Activated naive CD4-positive, alpha-beta T cell treated with anti-CD3 and anti-CD28 coated beads, Interleukin-2, amount 50 U/mL, for 16 hours (primary cell): Measurements from ENCODE around the gene BCL2.
A peak's percentile ranks its signal among the peaks of the same experiment; 100 is the strongest.

Experiments used
- DNase-seq: peaks from one replicate; pipeline ENCODE4 v3.0.0-alpha.2; 2020

The BCL2 gene

DNA sequence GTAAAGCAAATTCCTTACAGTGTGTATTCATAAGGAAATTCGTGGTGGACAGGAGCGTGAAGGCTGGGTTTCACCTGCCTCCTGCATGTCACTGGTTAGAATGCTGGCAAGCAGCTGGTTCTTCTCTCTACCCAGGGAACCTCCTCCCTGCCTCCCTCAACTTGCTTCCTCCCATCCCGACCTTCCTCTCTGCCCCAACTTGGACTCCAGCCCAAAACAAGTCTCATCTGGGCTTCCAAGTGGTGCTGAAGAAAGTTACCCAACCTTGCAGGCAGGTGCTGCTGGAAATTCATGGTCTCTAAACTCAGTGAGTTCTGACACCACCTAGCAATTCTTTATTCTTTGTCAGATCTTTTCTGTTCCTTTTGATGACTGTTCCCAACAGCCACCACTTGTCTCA, 184.5 kb downstream of the BCL2 start:
- no peak for DNase-seq

DNA sequence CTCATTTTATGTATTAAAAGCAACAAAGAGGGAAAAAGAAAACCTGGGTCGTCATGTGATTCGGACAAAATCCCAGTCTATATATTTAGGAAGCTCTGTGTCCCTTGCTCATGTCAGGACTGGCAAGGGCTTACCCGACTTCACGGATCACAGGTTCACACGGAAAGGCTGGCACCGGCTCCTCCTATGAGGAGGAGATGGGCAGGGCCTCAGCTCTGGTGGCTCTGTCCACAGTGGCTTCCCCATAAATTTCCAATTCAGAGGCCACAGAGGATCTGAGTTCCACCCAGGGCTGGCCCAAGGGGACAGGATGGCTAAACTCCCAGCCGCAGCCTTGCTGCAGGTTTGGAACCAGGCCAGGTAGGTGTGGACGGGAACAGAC, 186.8 kb downstream of the BCL2 start:
- DNase-seq, result no peak

DNA sequence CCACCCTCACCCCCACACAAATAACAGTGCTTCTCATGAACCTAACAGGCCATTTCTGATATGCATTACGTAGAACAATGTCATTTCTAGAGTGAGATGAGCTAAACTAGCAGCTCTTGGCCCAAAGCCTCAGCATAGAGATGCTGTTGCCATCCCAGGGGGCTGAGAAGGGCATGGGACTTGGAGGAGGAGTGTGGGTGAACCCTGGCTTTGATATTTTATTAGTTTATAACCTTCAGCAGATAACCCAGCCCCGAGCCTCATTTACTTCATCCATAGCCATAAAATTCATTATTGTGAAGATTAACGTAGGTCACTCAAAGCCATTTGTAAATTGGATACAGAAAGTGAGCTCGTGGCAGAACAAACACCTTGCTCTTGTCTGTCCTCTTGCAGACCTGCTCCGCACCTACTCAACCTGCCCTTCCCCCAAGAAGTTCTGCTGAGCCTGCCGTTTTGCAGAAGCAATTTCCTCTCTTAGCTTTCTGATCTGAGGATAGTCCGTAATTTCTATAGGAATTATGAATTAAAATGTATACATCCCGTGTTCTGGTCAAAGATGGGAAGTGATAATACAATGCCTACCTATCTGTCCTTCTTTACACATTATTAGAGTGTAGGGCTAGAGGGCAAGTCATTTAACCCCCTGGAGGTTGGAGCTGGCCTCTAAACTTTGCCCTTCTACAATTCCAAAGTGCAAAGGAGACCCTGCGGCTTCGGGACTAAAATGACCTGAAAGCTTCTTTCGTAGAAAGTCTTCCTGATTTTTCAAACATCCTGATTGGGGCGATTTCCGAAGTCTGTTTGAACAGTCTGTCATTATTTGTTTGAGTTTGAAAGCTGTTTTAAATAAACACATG, 187.4 kb downstream of the BCL2 start:
- DNase-seq, result no peak

DNA sequence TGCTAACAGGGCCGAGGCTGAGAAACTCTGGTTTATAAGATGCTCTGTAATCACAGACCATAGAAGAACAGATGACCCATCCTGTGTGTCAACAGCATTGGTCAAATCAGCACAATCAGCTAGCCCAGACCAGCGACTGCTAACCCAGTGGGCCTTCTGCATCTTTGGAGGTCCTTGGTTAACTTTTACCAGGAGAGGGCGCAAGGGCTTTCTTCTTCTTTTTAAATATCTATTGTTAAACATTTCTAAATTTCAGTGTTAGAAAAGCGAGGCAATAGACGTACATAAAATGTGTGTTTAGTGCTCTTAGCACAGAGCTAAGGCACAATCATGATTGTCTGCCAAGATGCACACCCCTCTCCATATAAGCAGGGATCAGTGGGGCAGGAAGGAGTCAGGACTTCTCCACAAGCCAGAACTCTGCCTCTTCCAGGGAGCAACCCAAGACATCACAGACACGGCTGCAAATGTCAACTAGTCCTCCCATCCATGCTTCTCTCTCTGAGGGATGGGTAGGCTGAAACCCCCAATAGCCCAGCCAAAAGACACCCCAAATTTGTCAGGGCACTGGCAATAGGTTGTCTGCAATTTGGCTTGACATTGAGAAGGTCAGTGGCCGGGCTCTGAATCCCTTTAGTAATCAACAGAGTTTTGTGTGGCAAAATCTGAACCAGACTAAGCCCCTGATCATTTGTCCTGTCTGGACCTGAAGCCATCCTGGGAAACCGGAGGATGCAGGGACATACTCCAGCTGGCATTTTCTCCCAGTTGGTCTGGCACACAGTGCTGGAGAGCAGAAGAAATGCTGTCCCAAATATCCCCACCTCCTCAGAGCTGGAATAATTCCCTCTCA, 188.2 kb downstream of the BCL2 start:
- DNase-seq, result peak; percentile 61

DNA sequence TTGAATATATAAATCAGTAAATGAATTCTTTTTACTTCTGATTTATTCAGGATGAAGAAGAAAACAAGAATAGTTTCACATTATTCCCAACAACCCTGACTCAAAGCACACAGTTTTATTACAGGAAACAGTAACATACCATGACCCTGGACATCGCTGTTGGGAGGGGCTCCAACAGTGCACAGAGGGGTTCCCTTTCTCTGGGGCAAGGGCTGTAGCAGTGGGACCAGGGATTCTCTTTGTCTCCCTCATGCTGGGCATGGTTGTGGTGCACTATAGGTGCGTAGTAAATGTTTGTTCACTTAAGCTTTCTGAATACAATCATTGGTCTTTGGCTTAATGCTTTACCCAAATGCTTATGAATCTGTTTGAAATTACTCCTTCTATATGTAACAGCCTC, 189.4 kb downstream of the BCL2 start:
- no peak for DNase-seq

DNA sequence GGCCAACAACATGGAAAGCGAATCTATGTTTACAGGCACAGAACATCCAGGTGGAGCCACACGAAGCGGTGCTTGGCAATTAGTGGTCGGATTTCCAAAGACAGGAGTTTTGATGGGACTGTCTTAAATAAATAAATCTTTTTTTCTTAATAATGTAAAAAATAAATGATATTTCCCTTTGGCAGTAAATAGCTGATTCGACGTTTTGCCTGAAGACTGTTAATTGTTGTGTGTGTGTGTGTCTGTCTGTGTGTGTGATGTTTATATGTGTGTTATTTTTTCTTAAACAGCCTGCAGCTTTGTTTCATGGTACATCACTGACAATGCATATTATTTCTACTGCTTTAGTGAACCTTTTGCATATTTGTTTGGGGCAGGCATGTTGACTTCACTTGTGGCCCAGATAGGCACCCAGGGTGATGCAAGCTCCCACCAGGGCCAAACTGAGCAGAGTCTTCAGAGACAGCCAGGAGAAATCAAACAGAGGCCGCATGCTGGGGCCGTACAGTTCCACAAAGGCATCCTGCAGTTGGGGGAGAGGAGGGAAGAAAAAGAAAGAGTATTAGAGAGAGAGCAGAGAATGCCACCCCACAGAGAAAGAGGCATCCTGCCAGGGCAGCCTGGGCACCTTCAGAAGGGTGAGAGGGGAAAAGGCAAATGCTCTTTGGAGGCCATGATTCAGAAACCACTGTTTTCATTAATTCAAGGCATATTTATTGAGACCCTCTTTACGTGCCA, 191.2 kb downstream of the BCL2 start:
- no peak for DNase-seq

DNA sequence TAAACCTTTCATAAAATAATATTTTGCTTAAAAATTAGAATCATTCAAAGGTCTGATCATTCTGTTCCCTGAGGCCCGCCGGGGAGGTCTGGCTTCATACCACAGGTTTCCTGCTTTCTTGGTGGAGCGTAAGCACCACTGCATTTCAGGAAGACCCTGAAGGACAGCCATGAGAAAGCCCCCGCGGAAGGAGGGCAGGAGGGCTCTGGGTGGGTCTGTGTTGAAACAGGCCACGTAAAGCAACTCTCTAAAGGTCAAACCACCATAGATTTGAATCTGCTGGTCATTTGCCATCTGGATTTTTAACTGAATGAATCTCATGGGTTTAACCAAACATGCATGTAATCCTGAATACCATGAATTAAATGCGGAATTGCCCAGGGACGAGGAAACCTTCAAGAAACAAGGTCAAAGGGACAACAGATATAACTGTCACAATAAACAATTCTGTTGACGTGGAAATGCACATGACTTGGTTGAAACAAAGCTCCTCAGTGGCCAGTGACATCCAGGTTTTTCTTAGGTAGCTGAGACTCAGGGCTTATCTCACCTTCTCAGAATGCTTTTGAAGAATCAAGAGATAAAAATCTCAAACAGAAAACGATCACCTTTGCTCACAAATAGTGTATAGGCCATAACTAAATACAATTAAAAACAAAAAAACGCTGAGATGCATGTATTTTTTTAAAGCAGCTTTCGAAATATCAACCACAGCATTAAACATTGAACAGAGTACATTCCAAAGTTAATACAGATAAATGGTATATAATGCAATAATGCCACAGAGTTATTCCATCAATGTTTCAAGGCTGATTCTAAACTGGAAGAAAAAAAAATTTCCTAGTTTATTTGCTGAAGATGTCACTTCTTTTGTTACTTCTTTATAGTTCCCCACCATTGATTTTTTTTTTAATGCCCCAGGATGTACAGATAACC, 193.2 kb downstream of the BCL2 start:
- no peak for DNase-seq

DNA sequence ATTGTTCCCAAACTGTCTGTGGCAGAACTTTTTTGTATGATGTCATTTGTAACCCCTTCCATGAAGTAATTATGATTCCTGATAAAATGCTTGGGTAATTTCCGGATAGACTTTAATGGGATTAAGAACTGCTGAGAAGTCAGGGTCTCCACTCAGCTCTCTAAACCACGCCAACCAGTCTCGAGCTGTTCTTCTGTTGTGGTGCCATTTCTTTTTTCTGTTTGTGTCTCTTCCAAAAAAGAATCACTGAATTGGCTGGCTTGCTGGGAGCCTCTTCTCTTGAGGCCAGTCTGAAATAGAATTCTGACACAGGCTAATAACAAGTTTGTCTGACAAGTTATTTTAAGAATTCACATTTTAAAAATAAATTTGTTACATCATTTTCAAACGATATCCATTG, 198.9 kb downstream of the BCL2 start:
- no peak for DNase-seq

DNA sequence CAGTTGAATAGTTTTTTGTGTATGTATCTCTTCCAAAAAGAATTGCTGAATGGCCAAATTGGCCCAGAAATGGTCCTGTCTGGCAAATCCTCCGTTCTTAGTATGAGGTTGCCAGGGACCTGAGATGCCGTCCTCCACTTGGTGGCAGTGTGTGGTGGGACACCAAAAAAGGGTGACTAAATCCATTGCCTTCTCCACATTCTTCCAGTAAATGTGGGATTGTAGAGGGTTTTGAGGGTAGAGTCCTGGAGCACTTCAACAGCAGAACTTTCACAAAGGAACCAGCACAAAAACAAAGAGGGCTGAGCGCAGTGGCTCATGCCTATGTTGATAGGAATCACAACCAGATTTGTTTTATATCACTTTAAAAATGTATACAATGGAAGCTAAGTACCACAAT, 199.9 kb downstream of the BCL2 start:
- DNase-seq, result no peak

DNA sequence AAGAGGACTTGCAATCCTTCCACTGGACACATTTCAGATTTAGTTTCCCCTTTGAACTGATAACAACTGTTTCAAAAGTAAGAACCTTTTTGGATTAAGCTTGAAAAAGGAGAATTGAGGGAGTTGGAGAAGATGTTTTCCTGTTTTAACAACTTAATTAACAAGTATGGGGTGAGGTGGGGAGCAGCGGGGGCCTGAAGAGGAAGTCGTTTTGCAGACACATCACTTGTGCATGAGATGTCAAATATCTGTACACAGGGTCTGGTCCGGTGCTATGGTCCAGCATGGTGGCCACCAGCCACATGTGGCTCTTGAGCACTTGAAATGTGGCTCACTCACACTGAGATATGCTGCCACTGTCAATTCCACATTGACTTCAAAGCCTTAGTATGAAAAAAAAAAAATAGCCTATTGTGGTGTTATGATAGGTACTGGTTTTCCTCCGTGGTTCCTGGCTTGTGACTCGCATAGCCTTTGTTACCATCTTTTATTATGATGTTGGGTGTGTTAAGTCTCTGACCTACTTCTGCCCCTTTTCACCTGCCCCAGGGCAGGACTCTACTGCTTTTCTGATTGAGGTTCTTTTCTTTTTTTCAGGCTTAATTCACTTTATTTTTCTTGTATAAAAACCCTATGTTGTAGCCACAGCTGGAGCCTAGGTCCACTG, 205.5 kb downstream of the BCL2 start:
- no peak for DNase-seq

DNA sequence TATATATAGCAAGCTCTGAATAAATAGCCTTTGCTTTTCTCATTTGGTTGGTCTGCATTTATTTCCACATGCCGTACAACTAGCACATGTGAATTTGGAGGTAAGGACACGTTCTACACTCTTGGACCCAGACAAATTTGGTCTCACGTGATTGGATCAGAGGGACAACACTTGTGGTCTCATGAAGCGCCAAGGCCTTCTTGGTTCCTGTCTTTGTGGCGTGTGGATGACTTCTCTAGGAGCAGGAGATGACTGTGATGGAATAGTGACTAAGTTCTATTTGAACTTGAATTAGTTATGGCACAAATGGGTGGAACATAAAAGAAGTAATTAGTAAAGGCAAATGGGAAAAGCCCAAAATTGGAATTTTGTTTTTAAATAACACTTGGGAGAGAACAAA, 206.9 kb downstream of the BCL2 start:
- no peak for DNase-seq

DNA sequence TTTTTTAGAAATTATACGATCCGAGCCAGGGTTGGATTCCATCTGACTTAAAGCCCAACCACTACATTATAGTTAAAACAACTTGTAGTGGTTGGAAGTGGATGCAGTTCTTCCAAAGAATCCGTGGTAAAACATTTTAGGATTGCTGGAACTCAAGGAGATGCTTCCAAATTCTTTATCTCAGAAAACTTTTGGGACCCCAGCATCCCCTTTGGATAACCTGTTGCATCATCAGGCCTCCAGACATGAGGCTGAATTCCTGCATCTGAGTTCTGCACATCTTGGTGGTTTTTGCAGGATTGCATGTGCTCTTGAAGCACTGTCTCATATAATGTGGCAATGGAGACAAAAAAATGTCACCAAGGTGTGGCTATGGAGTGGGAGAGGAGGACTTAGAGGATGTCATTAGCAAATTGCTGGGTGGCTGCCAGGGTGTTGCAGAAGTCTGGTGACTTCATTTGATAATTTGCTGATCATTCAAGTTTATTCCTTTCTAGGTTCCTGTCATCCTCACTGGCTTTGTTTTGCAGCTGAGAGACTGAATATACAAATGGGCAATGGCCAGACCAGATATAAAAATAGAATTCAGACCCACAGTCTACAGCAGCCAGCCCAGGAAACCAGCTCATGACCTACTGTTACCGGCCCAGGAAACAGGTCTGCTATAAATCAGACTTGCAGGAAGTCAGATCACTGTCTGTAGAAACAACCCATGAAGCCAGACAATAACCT, 207.7 kb downstream of the BCL2 start:
- no peak for DNase-seq

DNA sequence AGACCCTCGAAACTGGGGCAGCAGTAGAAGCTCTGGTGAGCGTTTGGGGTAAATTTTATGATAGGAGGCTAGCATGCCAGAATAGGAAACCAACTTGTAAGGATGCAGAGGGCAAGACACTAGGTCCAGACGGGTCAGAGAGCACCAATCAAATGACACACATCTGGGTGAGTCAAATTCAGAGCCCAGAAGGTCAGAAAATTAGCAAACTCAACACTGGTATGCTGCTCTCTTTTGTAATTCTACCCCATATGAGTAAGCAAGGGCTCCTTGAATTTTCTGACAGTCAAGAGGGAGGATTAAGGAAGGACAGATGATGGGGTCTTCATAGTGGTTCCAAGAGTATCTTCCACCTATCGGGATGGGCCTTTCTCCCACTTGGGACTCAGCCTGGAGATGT, 209.8 kb downstream of the BCL2 start:
- no peak for DNase-seq

DNA sequence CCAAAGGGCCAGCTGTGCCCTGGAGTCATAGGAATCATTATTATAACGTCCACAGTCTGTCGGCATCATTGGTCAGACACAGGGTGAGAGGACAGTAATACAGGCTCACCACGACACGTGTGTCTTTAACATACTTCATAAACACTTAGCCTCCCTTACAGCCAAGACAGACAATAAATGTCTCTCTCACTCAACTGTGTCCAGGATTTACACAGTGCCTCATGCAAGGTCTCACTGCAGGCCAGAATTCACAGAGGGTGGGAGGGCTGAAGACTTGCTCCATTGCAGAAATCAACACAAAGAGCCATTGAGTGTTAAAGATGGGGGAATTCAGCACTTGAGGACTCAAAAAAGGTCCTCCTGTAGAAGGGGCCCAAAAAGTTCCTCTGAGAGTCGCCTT, 210.5 kb downstream of the BCL2 start:
- no peak for DNase-seq

DNA sequence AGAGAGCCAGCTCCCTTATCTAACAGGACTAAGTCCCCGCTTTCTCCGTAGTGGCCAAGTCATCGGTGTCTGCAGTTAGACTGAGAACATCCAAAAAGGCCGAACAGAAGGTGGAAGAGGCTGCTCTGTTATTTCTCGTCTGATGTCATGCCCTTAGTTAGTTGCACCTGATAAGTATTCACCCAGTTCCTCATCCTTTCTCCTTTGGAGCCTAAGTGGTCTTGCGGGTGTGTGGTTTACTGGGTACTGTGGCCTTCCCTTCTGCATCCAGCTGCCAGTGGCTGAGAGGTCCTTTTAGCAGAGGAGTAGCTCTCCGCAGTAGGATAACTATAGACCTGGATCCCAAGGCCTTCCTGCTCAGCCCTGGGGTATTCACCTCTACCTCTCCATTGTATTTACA, 211.6 kb downstream of the BCL2 start:
- DNase-seq, result no peak

DNA sequence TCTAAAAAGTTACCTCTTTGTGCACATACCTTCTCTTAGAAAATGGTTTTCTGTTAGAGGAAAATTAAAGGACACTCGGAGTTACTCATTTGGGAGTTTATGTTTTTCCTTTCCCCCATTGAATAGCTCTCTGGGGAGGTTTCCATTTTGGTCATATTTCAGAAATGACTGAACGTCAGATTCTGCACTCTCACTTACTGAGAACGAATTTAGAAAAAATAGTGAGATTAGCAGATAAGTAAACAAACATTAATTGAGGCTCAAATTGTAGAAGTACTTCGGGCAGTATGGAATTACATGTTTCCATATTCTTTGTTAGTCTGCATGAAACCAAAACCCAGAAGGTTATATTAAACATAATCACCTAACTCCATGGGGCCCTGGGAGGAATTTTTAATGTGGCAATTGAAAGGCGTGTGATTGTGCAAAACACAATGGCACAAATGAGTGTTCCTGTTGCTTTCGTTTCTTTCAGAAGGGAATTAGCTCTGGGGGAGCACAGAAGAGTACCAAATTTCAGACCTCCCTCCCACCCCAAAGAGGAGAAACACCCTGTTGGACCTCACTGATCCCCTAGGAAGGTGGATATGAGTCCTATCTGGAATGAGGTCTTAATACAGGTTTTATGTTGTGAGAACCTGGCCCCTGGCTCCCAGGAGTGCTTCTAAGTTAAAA, 212.3 kb downstream of the BCL2 start:
- no peak for DNase-seq

DNA sequence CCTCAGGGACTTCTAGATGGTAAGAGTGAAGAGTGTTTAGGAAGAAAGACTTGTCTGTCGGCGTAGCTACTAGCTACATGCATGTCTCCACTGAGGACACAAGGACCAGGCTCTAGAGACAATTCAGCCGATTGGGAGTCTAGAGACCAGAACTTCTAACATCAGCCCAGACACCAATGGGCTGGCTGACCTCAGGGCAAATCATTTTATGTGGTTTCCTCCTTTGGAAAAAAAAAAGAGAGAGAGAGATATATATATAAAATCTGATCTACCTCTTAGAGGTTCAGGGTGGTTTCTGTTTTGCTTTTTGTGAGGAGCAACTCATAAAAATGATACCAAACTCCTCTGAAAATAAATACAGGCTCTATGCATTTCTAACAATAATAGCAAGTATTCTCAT, 212.8 kb downstream of the BCL2 start:
- DNase-seq, result no peak

DNA sequence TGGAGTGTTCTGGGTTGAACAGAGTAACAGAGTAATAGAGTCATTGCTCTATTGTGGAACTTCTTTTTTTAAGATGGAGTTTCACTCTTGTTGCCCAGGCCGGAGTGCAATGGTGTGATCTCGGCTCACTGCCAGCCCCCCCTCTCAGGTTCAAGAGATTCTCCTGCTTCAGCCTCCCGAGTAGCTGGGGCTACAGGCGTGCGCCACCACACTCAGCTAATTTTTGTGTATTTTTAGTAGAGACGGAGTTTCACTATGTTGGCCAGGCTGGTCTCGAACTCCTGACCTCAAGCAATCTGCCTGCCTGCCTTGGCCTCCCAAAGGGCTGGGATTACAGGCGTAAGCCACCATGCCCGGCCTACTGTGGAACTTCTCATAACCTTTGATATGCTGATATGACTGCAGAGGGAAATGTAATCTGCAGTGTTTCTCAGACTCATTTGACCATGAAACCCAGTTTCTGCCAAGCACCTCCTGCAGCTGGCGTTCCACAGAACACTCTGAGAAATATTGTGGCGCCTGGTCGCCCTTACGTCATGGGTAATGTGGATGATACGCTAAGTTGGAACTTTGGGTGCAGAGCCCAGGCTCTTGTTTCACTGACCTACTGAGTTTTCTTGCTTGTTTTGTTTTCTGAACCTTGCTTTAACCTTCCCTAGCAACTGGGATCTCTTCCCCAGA, 213.8 kb downstream of the BCL2 start:
- no peak for DNase-seq

DNA sequence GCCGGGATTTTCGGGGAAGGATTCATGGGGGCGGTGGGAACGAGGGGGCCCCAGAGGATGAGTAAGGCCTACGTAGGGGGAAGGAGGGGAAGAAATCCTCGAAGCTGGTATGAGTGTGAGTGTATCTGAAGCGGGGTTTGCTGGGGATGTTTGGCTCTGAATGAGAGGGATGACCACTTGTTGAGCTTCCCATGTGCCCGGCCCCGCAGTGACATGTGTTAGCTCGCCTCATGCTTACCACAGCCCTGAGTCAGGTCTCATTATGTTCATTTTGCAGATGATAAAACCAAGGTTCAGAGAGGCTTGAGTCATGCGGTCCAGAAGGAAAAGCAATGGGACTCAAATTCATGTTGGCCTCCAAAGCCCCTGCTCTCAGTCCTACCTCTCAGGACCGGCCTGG, 214.7 kb downstream of the BCL2 start:
- DNase-seq, result no peak
